Lower leg skin (tissue), 4 donors: ENCODE results near the gene CCL25. TPM values are rescaled to one million over a fixed set of nuclear protein-coding genes. Genes with fewer than 3 reads are reported as not detected.
"Not testable (repeated sequence)": the region's sequence is repeated elsewhere in the genome, so short reads cannot be mapped to it uniquely, and the experiment has no call there.

Experiments used
- DNase-seq, 2 donors: peaks; one replicate each; pipeline ENCODE4 v3.0.0-alpha.2; 2019; ENCODE audit warnings: low spot score in 2 of 2
- H3K4me3 ChIP-seq: fragments of 200-600 bp; sonication (generic); 2 replicates; pipeline ENCODE4 v1.5.1; 2017; ENCODE audit warnings: mild to moderate bottlenecking, low read depth; ENCODE audit not compliant: poor library complexity, severe bottlenecking
- CTCF ChIP-seq, 3 donors: fragments of 450-650 bp; IDR thresholded peaks; one replicate each; pipeline ENCODE4 v1.5.1; 2016; ENCODE audit warnings: antibody characterized with exemption in 3 of 3, mild to moderate bottlenecking in 3 of 3, moderate library complexity in 2 of 3
- POLR2A ChIP-seq, 2 donors: fragments of 450-650 bp; IDR thresholded peaks; one replicate each; pipeline ENCODE4 v1.6.1; 2016 to 2017; ENCODE audit warnings: antibody characterized with exemption in 2 of 2, mild to moderate bottlenecking in 1 of 2, moderate library complexity in 1 of 2
- WGBS, 2 donors: methylation state at CpG; one replicate each; pipeline ENCODE4 v1.1.5; 2018; 5-methylcytosine and 5-hydroxymethylcytosine counted together
- intact Hi-C: fragments of 100-400 bp; cut with DNase I; formaldehyde crosslinking; loops from one replicate; pipeline ENCODE4 v1.15.0; 2023; ENCODE audit warnings: low total_unique reads
- total RNA-seq, 4 donors: library from RNA; depleted of rRNA; stranded (reverse); fragments of >200 nt; gene quantifications; one replicate each; pipeline ENCODE4 v1.1.0, GENCODE V29; 2016

Gene CCL25
- total RNA-seq, 4 donors from 2014 or later = 0.81 TPM; not detected in 3

DNA sequence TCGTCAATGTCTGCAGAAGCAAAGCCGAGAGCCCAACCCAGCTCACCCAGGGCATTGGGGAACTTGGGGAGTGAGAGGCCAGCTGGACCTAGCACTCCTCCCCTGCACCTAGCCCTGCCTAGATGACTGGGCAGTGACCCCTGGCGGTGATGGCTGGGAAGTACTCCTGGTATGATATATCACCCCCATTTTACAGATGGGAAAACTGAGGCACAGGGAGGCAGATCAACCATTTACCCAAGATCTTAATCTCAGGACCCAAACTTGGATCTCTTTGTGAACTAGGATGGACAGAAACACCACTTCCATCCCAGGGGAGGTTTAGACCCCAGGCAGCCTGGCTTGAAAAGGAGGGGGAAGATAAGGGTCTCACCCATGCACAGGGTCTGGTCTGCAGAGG lies 43.5 kb downstream of the CCL25 start:
- intact Hi-C loops = no loop called here
- no peak for DNase-seq
- no peak overlapping the region for H3K4me3 ChIP-seq
- TF ChIP-seq POLR2A (IDR thresholded peaks at IDR 0.05) = no peak
- TF ChIP-seq CTCF (IDR thresholded peaks at IDR 0.05) = no peak
- 95 to 100% methylated on average over 3 of the region's 3 CpGs for WGBS, 2 donors

GRCh38 chr19:8097198-8097597 lies 44.6 kb downstream of the CCL25 start:
- intact Hi-C loops = no loop called here
- TF ChIP-seq CTCF (IDR thresholded peaks at IDR 0.05) (no peak), POLR2A (IDR thresholded peaks at IDR 0.05) (no peak)
- no peak overlapping the region for H3K4me3 ChIP-seq
- no peak for DNase-seq
- WGBS, 2 donors = 92 to 96% methylated on average over 10 of the region's 10 CpGs

DNA sequence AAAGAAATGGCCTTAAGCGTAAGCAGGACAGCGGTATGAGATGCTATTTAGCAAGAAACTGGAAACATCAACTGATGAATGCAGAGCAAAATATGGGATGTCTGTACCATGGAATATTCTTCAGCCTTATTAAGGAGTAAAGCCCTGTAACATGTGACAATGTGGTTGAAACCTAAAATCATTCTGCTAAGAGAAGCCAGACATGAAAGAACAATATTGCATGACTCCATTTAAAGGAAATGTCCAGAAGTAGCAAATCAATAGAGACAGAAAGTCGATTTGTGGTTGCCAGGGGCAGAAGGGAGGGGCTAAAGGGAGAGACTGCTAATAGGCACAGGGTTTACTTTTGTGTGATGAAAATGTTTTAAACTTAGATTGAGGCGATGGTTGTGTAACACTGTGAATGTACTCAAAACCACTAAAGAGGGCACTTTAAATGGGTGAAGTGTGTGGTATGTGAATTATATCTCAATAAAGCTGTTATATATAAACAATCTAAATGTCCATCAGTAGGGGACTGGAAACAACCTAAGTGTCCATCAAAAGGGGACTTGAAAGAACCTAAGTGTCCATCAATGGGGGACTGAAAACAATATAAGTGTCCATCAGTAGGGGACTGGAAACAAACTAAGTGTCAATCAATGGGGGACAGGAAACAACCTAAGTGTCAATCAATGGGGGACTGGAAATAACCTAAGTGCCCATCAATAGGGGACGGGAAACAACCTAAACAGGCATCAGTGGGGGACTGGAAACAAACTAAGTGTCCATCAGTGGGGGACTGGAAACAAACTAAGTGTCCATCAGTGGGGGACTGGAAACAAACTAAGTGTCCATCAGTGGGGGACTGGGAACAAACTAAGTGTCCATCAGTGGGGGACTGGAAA lies 45.4 kb downstream of the CCL25 start:
- H3K4me3 ChIP-seq = no peak overlapping the region
- TF ChIP-seq POLR2A (IDR thresholded peaks at IDR 0.05) (no peak), CTCF (IDR thresholded peaks at IDR 0.05) (no peak)
- DNase-seq = no peak
- intact Hi-C loops = no loop called here
- 82% methylated on average over 5 of the region's 5 CpGs for WGBS, 2 donors

DNA sequence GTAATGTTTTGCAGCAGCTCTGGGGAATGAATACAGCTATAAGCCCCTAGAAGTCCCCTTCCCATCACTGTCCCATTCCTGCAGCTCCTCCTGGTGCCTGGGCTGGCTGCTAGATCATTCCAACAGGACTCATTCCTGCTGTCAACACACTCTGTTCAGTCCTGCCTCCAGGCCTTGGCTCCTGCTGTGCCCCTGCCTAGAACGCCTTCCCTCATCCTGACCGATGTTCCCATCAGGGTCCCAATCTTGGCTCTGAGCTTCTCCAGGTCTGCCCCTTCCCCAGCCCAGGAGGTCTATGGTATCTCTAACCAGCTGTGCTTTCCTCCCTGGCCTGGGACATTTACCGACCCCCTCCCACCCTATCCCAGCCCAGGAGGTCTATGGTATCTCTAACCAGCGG lies 48.8 kb downstream of the CCL25 start:
- intact Hi-C loops = no loop called here
- no peak for DNase-seq
- no peak for TF ChIP-seq POLR2A (IDR thresholded peaks at IDR 0.05)
- TF ChIP-seq CTCF (IDR thresholded peaks at IDR 0.05) = no peak
- WGBS, 2 donors = 94 to 97% methylated on average over 4 of the region's 4 CpGs
- H3K4me3 ChIP-seq = no peak overlapping the region

GRCh38 chr19:8101910-8102309 lies 49.4 kb downstream of the CCL25 start:
- H3K4me3 ChIP-seq, DNase-seq, intact Hi-C loops: not testable (repeated sequence)
- 86 to 88% methylated on average over 12 of the region's 12 CpGs for WGBS, 2 donors

- intact Hi-C loops = no loop called here
- no peak for DNase-seq
- WGBS, 2 donors = 83 to 89% methylated on average over 2 of the region's 2 CpGs
- no peak overlapping the region for H3K4me3 ChIP-seq
- TF ChIP-seq POLR2A (IDR thresholded peaks at IDR 0.05) (no peak), CTCF (IDR thresholded peaks at IDR 0.05) (no peak)
Measured at GRCh38 chr19:8105471-8105870, 52.9 kb downstream of the CCL25 start.
